Mononuclear cell (primary cell): Measurements from ENCODE around the gene TPPP2. TPM values are rescaled to one million over a fixed set of nuclear protein-coding genes. Genes with fewer than 3 reads are reported as not detected.
"Not testable (repeated sequence)": the region's sequence is repeated elsewhere in the genome, so short reads cannot be mapped to it uniquely, and the experiment has no call there.

Source experiments
- H3K27me3 ChIP-seq: 2 replicates; pipeline ENCODE4 v1.6.0; 2011; ENCODE audit warnings: low read length, control low read depth; ENCODE audit not compliant: insufficient read depth
- H3K4me1 ChIP-seq: 2 replicates; pipeline ENCODE4 v1.5.1; 2011; ENCODE audit warnings: mild to moderate bottlenecking, low read length, control low read depth; ENCODE audit not compliant: insufficient read depth
- H3K4me3 ChIP-seq: 2 replicates; pipeline ENCODE4 v1.5.1; 2011; ENCODE audit warnings: mild to moderate bottlenecking, low read length, moderate library complexity
- H3K9me3 ChIP-seq: 2 replicates; pipeline ENCODE4 v1.5.1; 2011; ENCODE audit warnings: low read depth, mild to moderate bottlenecking, control low read depth, low read length
- total RNA-seq: library from RNA; depleted of rRNA; stranded (reverse); fragments of >200 nt; gene quantifications from one replicate; pipeline ENCODE4 v1.2.3, GENCODE V29; 2012

Gene TPPP2
- total RNA-seq: not detected

DNA sequence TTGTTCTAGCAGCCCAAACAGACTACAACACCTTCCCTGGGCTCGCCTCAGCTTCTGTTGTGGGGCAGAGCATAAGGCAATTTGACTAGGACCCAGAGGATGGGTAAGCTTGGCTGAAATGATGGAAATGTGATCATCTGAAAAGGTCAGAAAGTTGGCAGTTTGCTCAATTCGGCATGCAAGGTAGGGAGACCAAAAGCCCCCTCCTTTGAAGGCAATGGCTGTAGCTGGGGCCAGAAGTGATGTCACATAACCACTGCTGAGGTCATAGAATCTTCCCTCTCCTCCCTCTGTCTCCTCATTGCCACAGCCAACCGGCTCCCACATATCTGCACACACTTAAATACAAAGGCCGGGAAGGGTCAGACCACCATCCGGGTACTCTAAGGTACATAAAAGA, at the start of gene TPPP2:
TPPP2 (plus strand) TSS at position 301 of the 400 bp plus-strand sequence. CDS start 365 bp downstream, outside the sequence.
- Histone ChIP-seq H3K9me3 (no peaks in the 10 kb centered on the region), H3K4me1 (peaks cover 3% of the 10 kb centered on the region), H3K27me3 (no peaks in the 10 kb centered on the region), H3K4me3 (no peak within 1 kb of the TSS)

DNA sequence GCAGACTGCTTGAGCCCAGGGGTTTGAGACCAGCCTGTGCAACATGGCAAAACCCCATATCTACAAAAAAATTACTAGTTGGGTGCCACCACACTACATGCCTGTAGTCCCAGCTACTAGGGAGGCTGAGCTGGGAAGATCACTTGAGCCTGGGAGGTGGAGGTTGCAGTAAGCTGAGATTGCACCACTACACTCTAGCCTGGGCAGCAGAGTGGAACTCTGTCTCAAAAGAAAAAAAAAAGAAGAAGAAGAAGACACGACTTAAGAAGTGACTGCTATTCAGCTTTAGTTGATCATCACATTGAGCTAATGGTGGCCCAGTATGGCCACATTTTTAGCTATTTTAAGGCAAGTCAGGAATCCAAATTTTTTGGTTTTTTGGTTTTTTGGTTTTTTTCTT, 49.1 kb upstream of the TPPP2 start:
- Histone ChIP-seq H3K9me3 (no peaks in the 10 kb centered on the region), H3K4me3 (no peak overlapping the region), H3K27me3 (peaks cover 2% of the 10 kb centered on the region)

DNA sequence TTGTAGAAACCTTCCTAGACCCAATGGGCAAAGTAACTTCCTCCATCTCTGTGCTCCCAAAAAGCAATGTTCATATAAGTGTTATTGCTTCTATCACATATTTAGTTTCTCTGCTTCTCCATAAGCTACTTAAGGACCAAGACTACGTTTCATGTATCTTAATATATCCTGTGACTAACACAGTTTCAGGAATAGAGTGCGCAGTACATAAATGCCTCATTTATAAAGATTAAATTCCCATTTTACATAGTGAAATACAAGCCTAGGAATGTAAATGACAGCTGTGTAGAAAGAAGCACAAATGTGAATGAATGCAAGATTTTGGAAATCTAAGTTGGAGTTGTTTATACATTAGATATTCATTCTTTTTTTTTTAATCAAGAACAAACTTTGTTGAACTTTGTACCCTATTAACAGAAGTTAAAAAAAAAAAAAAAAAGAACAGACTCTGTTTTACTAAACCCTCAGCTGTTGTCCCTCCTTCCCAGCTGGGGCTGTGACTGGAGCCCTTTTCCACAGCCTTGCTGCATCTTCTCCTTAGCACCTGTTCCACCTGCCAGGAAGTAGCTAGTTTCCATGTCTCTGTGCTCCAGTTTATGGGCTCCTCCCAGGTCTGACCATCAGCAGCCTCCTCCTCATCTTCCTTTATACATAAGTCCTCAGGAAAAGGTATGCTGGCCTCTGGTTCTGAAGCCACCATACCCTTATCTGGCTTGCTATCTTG, 47.2 kb upstream of the TPPP2 start:
- Histone ChIP-seq H3K4me1 (peaks cover 25% of the 10 kb centered on the region), H3K27me3 (peaks cover 2% of the 10 kb centered on the region), H3K9me3 (no peaks in the 10 kb centered on the region), H3K4me3 (no peak overlapping the region)

More for the DNA sequence above, 49.1 kb upstream of the TPPP2 start:
- H3K4me1 ChIP-seq: peaks cover 10% of the 10 kb centered on the region

DNA sequence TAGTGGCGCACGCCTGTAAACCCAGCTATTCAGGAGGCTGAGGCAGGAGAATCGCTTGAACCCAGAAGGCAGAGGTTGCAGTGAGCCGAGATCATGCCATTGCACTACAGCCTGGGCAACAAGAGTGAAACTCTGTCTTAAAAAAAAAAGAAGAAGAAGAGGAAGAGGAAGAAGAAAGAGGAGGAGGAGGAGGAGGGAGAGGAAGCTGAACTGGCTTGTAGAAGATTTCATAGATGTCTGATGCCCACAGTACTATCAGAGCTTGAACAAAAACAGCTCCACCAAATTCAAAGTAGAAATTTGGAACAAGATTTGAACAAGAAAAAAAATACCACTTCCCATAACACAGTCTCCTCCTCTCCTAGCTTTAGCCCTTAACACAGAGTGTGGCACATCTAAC, 44.4 kb upstream of the TPPP2 start:
- H3K4me3 ChIP-seq, H3K9me3 ChIP-seq: not testable (repeated sequence)
- peaks cover 42% of the 10 kb centered on the region for H3K4me1 ChIP-seq

DNA sequence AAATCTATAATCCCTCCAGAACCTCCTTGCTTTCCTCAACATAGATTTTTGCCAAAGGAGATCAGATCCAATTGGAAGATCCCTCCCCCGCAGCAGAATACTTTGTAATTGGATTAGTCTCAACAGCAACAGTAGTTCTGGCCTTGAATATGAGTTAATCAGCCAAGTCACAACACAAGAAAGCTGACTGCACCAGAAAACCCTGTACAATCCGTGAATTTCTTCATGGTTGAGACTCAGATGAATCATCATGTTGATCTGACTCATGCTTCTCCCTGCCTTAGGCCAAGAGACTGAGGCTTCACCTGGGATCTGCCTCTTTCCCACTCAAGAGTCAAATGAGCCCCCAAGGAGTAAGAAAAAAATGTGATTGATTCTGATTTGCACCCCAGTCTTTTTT, 43.2 kb upstream of the TPPP2 start:
- H3K27me3 ChIP-seq: no peaks in the 10 kb centered on the region
- no peak overlapping the region for H3K4me3 ChIP-seq
- no peaks in the 10 kb centered on the region for H3K9me3 ChIP-seq
- H3K4me1 ChIP-seq: peaks cover 53% of the 10 kb centered on the region

More for the DNA sequence above, 44.4 kb upstream of the TPPP2 start:
- not testable (repeated sequence) for H3K27me3 ChIP-seq

DNA sequence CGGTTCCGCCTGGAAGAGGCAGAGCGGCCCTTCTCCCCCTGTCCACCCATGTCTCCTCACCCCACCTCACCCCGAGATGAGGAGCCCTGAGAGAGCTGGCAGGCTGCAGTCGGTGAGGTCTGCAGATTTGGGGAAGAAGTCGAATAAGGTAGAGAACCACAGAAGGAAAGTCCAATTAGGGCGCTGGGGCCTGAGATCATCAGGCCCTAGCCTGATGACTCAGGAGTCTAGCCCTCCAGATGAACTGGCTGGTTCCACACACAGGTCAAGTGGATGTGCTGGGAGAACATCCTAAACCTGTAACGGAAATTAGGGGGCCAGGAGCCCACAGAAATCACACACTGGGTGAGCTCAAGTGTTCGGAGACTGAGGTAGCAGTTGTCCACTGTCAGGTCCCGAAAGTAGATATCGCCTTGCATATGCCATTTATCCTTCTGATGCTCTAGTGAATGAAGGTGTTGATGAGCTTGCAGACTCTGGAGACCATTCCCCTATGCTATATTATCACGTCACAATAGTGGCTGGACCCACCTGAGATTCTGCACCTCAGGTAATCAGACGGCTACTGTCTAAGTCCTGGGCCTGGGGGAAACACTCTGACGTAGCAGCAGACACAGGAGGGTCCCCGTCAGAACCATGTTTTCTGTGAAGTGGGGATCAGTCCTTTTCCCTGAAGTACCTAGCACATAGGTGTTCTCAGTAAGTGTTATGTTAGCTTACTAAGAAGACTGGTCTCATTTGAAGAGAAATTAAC, 41.1 kb upstream of the TPPP2 start:
- H3K27me3 ChIP-seq: no peaks in the 10 kb centered on the region
- H3K9me3 ChIP-seq: no peaks in the 10 kb centered on the region
- H3K4me3 ChIP-seq: no peak overlapping the region
- peaks cover 53% of the 10 kb centered on the region for H3K4me1 ChIP-seq

DNA sequence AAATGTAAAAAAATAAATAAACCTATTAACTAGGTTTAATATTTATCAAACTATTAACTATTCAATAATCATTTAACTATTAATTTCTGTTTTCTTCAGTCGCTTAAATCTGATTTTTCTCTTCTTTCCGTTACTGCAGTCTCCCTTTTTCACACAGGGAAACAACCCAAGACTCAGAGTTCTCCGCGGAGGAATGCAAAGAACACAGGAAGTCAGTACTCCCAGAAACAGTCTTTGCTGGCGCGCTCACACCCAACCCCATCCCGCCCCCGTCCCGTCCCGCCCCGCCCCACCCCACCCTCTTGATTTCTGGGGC, 40.6 kb upstream of the TPPP2 start:
- Histone ChIP-seq H3K4me1 (peaks cover 53% of the 10 kb centered on the region), H3K9me3 (no peaks in the 10 kb centered on the region), H3K27me3 (no peaks in the 10 kb centered on the region), H3K4me3 (peak overlapping the region; percentile 86)

DNA sequence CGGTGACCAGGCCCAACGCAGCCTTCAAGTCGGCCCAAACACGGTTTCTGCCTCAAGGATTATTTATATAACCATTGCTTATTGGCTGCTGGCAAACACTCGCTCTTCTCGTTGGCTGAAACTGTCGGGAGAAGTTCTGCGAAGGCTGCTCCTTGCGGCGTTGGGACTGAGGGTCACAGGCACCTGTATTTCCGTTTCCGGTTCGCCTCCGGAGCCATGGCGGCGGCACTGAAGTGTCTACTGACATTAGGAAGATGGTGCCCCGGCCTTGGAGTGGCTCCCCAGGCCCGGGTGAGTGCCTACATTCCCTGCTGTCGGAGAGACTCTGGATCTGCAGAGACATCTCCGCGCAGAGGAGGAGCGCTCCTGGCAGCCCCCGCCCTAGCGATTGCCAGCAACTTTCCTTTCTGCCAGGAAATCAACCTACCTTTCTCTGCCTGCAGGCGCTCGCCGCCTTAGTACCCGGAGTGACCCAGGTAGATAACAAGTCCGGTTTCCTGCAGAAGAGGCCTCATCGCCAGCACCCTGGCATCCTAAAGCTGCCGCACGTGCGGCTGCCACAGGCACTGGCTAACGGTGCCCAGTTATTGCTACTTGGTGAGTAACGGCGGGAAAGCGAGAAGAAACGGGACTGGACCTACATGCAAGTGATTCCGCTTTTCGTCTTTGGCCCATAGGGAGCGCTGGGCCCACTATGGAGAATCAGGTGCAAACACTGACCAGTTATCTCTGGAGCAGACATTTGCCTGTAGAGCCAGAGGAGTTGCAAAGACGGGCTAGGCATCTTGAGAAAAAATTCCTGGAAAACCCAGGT, 40.0 kb upstream of the TPPP2 start, which contains the start of gene METTL17:
METTL17 (plus strand) TSS at position 194 of the 814 bp plus-strand sequence; CDS start at position 217, 23 bp downstream.
- Histone ChIP-seq H3K9me3 (no peaks in the 10 kb centered on the region), H3K4me3 (peak within 1 kb of the TSS; percentile 86), H3K4me1 (peaks cover 52% of the 10 kb centered on the region), H3K27me3 (no peaks in the 10 kb centered on the region)

DNA sequence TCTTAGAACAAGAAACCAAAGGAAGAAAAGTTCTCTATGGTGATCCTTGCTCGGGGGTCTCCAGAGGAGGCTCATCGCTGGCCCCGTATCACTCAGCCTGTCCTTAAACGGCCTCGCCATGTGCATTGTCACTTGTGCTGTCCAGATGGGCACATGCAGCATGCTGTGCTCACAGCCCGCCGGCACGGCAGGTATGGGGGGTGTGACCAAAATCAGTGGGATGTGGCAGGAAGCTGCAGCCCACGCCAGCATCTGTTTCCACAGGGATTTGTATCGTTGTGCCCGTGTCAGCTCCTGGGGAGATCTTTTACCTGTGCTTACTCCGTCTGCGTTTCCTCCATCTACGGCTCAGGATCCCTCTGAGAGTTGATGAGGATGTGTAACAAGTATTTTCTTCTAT, 33.5 kb upstream of the TPPP2 start:
- Histone ChIP-seq H3K27me3 (no peaks in the 10 kb centered on the region), H3K4me3 (no peak overlapping the region), H3K4me1 (peaks cover 2% of the 10 kb centered on the region), H3K9me3 (no peaks in the 10 kb centered on the region)

DNA sequence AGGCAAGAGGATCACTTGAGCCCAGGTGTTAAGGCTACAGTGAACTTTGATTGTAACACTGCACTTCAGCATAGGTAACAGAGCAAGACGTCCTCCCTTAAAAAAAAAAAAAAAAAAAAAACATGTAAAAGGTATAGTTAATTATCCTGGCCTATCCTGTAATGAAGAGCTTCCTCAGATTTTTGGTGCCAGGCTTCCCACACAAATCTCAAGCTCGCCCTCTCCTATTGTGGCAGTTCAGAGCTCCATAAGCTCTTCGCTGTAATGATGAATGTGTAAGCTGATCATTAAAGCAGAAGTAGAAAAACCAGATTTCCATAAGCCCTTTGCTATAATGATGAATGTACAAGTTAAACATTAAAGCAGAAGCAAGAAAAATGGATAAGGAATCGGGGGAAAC, 32.9 kb upstream of the TPPP2 start:
- Histone ChIP-seq H3K27me3 (no peaks in the 10 kb centered on the region), H3K4me1 (no peaks in the 10 kb centered on the region), H3K4me3 (no peak overlapping the region), H3K9me3 (no peaks in the 10 kb centered on the region)

DNA sequence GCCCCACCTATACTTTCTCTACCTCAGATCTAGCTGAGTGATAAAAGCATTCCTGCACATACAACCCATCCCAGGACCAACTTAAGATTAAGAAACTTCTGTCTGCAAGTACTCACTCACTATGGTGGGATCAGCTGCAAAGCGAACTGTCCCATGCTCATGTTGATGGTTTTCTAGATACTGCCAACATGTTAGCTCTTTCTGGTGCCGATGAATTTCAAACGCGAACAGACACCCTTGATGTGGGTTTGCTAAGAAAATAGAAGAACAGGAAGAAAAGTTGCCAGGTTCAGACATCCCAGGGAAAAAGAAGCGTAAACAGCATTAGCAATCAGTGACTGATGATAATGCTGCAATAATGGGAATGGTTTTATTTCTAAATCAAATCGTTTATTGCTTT, 32.5 kb upstream of the TPPP2 start:
- no peaks in the 10 kb centered on the region for H3K27me3 ChIP-seq
- H3K9me3 ChIP-seq: no peaks in the 10 kb centered on the region
- no peak overlapping the region for H3K4me3 ChIP-seq
- no peaks in the 10 kb centered on the region for H3K4me1 ChIP-seq

DNA sequence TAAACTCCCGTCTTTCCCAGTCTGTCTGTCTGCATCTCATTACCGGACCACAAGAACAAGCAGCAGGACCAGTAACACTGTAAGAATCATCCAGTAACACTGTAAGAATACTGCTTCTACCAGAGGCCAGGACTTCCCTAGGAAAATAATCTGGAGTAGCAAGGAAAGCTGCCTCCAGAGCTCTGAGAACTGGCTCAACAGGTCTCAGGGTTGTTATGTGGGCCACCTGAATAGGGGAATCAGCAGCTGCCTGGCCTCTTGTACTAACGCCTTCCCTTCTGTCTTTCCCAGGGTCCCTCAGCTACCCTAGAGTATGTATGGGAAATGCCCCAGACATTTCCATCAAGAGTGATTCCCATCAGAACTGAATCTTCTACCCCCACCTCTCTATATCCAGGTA, 31.9 kb upstream of the TPPP2 start:
- no peaks in the 10 kb centered on the region for H3K27me3 ChIP-seq
- H3K4me3 ChIP-seq: no peak overlapping the region

DNA sequence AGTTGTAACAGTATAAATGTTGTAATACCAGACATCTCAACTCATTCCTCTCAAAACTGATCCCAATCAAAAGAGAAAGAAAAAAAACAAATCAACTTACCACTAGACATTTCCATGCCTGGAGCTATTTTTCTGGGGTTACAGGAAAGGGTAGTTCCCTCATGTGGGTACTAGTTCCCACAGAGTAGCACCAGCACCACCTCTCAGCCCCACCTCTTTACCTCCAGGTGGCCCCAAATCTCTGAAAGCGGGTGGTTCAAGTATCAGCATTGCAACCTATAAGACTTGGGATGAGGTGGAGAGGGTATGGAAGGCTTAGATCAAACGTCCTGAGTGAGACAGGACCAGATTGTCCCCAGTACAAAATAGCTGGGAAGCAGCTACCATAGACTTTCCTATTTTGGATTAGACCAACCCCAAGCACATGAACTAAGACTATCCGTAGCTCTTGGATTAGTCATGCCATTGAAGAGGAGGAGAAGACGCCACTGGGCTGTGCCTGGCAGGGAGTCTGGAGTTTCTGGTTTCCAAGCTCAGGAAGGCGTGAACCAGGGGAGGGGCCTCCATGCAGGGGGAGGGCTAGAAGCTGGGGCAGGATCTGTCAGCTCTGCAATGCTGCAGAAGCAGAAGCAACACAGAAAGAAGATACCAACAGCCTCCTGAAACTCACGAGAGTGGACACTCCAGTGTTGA, 31.2 kb upstream of the TPPP2 start, which contains the start of gene SLC39A2:
SLC39A2 (plus strand) TSS at position 620 of the 693 bp plus-strand sequence. CDS start 154 bp downstream, outside the sequence.
- no peaks in the 10 kb centered on the region for H3K4me1 ChIP-seq
- H3K27me3 ChIP-seq: no peaks in the 10 kb centered on the region
- no peaks in the 10 kb centered on the region for H3K9me3 ChIP-seq

More for the DNA sequence above, 31.9 kb upstream of the TPPP2 start:
- H3K4me1 ChIP-seq: no peaks in the 10 kb centered on the region
- H3K9me3 ChIP-seq: no peaks in the 10 kb centered on the region

DNA sequence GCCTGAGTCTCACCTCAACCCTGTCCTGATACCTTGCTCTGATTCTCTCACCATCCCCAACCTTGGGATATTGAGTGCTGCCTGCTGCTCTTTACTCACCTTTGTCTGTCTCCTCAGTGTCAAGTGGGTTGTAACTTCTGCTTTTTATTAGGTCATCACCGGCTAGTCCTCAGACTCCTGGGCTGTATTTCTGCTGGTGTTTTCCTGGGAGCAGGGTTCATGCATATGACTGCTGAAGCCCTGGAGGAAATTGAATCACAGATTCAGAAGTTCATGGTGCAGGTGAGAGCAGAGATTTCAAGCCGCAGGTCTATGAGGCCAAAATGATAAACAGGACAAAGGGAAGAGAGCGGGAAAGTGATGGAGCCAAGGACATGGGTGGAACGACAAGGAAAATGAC, 30.4 kb upstream of the TPPP2 start:
- no peaks in the 10 kb centered on the region for H3K27me3 ChIP-seq
- H3K4me3 ChIP-seq: no peak overlapping the region
- no peaks in the 10 kb centered on the region for H3K4me1 ChIP-seq
- H3K9me3 ChIP-seq: no peaks in the 10 kb centered on the region

More for the DNA sequence above, 31.2 kb upstream of the TPPP2 start, which contains the start of gene SLC39A2:
- H3K4me3 ChIP-seq: no peak within 1 kb of the TSS
